ENCODE results near the gene TNS1. TPM values are rescaled to one million over a fixed set of nuclear protein-coding genes. Genes with fewer than 3 reads are reported as not detected.

TNS1 gene
- total RNA-seq, 2 donors from 2014 or later, result 168 to 174 TPM

DNA sequence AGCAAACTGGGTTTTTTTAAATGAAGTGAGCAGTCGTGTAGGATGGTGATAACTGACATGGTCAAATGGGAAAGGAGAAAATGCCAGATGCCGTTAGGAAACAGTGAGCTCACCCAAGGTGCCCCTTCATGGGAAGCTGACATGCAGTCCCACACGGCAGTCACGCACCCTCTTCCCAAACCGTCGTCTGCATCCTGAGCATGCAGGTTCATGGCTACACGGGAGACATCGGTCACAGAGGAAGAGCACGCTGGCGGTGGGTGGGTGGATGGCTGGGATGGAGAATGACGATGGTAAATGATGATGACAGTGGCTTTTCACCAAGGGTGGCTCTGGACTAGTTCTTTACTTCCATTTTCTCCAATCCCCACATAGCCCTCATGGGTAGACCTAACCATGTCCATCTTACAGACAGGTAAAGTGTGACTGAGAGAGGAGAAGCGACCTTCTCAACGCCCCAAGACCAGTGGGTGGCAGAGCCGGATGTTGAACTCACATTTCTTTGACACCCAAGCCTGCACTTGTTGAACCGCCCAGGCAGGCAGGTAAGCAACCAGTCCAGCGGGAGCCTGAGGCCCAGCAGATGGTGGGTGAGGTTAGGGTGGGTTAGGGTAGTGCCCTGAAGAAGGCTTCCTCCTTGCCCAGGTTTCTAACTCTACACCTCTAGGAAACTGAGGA, 44.5 kb downstream of the TNS1 start:
- Histone ChIP-seq H3K9me3 (no peaks in the 10 kb centered on the region), H3K4me3 (no peak overlapping the region), H3K36me3 (replicated peaks in 1 of 2; ENCODE audit: insufficient read depth in 1 of 2, low read depth in 2 of 2) (no peaks in the 10 kb centered on the region), H3K27ac (no peak overlapping the region), H3K27me3 (no peaks in the 10 kb centered on the region), H3K4me1 (peaks cover 43% of the 10 kb centered on the region)
- intact Hi-C loops (cut with DNase I), result no loop called here
- no peak for ATAC-seq
- no peak for TF ChIP-seq POLR2A (IDR thresholded peaks at IDR 0.05)
- TF ChIP-seq, protein P1, sequence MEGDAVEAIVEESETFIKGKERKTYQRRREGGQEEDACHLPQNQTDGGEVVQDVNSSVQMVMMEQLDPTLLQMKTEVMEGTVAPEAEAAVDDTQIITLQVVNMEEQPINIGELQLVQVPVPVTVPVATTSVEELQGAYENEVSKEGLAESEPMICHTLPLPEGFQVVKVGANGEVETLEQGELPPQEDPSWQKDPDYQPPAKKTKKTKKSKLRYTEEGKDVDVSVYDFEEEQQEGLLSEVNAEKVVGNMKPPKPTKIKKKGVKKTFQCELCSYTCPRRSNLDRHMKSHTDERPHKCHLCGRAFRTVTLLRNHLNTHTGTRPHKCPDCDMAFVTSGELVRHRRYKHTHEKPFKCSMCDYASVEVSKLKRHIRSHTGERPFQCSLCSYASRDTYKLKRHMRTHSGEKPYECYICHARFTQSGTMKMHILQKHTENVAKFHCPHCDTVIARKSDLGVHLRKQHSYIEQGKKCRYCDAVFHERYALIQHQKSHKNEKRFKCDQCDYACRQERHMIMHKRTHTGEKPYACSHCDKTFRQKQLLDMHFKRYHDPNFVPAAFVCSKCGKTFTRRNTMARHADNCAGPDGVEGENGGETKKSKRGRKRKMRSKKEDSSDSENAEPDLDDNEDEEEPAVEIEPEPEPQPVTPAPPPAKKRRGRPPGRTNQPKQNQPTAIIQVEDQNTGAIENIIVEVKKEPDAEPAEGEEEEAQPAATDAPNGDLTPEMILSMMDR (IDR thresholded peaks at IDR 0.05), result no peak
- WGBS, 2 donors, result 86 to 89% methylated on average over 15 to 16 of the region's 16 CpGs
- peak in 1 of 4 donors; percentile 4 for DNase-seq

DNA sequence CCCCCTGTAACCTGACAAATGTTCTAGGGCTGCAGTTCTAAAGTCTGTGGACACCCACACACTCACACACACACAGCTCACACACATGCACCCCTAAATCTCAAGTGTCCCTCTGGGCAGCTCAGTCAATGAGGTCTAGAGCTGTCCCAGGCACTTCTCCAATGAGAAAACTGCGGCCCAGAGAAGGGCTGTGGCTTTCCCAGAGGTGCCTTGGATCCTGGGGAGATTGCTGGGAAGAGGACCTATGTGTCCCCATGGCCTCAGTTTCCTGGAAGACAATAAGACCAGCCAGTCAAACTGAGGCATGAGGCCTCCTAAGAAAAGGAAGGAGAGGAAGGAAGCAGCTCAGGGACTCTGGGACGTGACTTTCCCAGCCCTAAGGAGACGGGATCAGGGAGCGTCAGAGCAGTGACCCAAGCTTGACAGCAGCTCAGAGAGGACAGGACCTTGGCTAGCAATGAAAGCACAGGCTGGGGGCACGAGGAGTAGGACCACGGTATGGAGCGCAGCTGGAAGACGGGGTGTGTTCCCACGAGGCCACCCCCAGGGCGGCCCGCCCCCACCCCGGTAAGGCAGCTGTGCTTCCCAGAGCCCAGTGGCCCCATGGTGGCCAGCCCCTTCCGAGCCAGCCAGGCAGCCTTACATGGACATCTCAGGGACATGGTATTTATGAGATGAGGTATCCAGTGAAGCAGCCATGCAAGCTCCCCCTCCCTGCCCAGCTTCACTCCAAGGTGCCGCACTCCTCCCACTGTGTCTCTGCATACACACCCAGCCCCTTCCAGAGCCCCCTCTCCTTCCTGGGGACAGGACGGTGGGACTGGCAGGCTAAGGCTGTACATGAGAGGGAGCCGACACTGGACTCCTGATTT, 46.0 kb downstream of the TNS1 start:
- no peak for TF ChIP-seq POLR2A (IDR thresholded peaks at IDR 0.05)
- TF ChIP-seq, protein P1 (IDR thresholded peaks at IDR 0.05), result no peak
- DNase-seq (peak in 2 of 4 donors; percentile 7 to 10), ATAC-seq (no peak)
- Histone ChIP-seq H3K27ac (no peak overlapping the region), H3K36me3 (replicated peaks in 1 of 2; ENCODE audit: insufficient read depth in 1 of 2, low read depth in 2 of 2) (no peaks in the 10 kb centered on the region), H3K4me1 (peaks cover 56% of the 10 kb centered on the region), H3K4me3 (no peak overlapping the region), H3K9me3 (no peaks in the 10 kb centered on the region), H3K27me3 (no peaks in the 10 kb centered on the region)
- 78 to 87% methylated on average over 14 to 16 of the region's 16 CpGs for WGBS, 2 donors
- intact Hi-C loops (cut with DNase I), result no loop called here

DNA sequence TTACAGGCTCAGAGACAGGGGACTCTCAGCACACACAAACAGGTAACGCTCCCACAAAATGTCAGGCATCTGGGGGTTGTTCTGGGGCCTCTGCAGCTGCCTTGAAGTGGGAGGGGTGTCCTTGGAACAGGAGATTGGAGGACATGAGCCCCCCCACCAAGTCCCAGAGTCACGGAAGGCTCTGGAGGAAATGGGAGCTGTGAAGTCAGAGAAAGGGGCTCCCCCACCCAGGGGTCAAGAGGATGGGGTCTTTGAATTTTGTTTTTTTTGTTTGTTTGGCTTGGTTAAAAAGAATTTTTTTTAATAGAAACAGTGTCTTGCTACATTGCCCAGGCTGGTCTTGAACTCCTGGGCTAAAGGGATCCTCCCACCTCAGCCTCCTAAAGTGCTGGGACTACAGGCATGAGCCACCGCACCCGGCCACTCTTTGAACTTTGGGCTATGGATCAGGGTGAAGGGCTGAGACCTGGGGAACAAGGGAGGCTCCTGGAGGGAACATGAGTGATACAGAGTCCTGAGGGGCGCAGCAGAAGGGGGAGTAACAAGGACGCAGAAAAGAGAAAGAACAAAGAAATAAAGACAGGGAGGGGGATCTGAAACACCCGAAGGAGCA, 46.8 kb downstream of the TNS1 start:
- intact Hi-C loops (cut with DNase I), result no loop called here
- Histone ChIP-seq H3K9me3 (no peaks in the 10 kb centered on the region), H3K4me1 (peaks cover 64% of the 10 kb centered on the region), H3K27ac (peak overlapping the region in 3 of 4 donors; percentile 2 to 69 (median 32)), H3K27me3 (no peaks in the 10 kb centered on the region), H3K36me3 (replicated peaks in 1 of 2; ENCODE audit: insufficient read depth in 1 of 2, low read depth in 2 of 2) (no peaks in the 10 kb centered on the region), H3K4me3 (no peak overlapping the region)
- no peak for TF ChIP-seq POLR2A (IDR thresholded peaks at IDR 0.05)
- TF ChIP-seq, protein P1 (IDR thresholded peaks at IDR 0.05), result no peak
- peak in 1 of 4 donors; percentile 4 for DNase-seq
- no peak for ATAC-seq
- WGBS, 2 donors, result 79 to 88% methylated on average over 7 of the region's 7 CpGs

DNA sequence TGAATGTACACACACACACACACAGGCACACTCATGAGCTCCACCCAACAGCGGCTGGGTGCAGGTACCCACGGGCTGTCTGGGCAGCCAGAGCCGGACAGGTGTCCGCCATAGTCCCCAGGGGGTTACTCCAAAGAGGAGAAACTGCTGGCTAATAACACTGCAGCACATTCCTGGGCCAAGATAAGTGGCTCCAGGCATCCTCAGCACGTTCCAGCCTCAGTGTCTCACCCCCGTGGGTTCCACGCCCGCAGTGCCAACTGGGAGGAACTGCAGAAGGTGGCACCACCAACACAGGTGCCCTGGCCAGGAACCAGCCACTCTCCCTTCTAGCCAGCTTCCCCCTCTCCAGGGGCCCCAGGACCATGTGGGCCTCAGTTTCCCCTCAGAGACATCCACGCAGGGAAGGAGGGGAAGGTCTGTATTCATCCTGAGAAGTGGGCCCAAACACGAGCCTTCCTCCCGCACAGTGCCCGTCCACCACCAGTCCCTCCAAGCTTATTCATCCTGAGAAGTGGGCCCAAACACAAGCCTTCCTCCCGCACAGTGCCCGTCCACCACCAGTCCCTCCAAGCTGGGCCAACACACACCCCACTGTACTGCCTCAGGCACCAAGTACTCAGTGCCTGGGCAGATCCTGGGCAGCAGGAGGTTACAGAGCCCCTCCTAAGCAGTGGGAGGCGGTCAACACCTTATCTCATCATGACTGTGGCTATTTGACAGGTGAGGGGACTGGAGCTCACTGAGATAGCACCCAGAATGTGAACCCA, 47.6 kb downstream of the TNS1 start:
- TF ChIP-seq, protein P1 (IDR thresholded peaks at IDR 0.05), result no peak
- no peak for TF ChIP-seq POLR2A (IDR thresholded peaks at IDR 0.05)
- 71 to 93% methylated on average over 6 to 14 of the region's 15 CpGs for WGBS, 2 donors
- H3K27ac ChIP-seq, result peak overlapping the region in 3 of 4 donors; percentile 32 to 69 (median 67)
- H3K4me3 ChIP-seq, result no peak overlapping the region
- DNase-seq (peak in 1 of 4 donors; percentile 18), ATAC-seq (no peak)
- peaks cover 68% of the 10 kb centered on the region for H3K4me1 ChIP-seq
- H3K27me3 ChIP-seq, result no peaks in the 10 kb centered on the region
- intact Hi-C loops (cut with DNase I), result no loop called here
- no peaks in the 10 kb centered on the region for H3K9me3 ChIP-seq
- no peaks in the 10 kb centered on the region for H3K36me3 ChIP-seq (replicated peaks in 1 of 2; ENCODE audit: insufficient read depth in 1 of 2, low read depth in 2 of 2)
